Osteocyte (in vitro differentiated cells): ENCODE results near the gene BBX. TPM values are rescaled to one million over a fixed set of nuclear protein-coding genes. Genes with fewer than 3 reads are reported as not detected.

Source experiments
- DNase-seq: peaks from one replicate; pipeline ENCODE4 v3.0.0; 2021; ENCODE audit warnings: mixed read lengths; ENCODE audit not compliant: unreplicated experiment; ENCODE audit errors: extremely low spot score
- H3K27ac Mint-ChIP-seq: one replicate; pipeline ENCODE4 v1.8.0; 2021; ENCODE audit warnings: mild to moderate bottlenecking, mixed read lengths; ENCODE audit not compliant: unreplicated experiment
- H3K27me3 Mint-ChIP-seq: one replicate; pipeline ENCODE4 v1.8.0; 2021; ENCODE audit warnings: mixed read lengths; ENCODE audit not compliant: unreplicated experiment
- H3K36me3 Mint-ChIP-seq: one replicate; pipeline ENCODE4 v1.8.0; 2021; ENCODE audit warnings: mixed read lengths; ENCODE audit not compliant: unreplicated experiment
- H3K4me1 Mint-ChIP-seq: one replicate; pipeline ENCODE4 v1.8.0; 2021; ENCODE audit warnings: mixed read lengths; ENCODE audit not compliant: unreplicated experiment
- H3K4me3 Mint-ChIP-seq: one replicate; pipeline ENCODE4 v1.8.0; 2021; ENCODE audit warnings: mild to moderate bottlenecking, moderate library complexity, mixed read lengths; ENCODE audit not compliant: unreplicated experiment
- H3K9me3 Mint-ChIP-seq: one replicate; pipeline ENCODE4 v1.8.0; 2021; ENCODE audit warnings: mixed read lengths; ENCODE audit not compliant: unreplicated experiment
- total RNA-seq: library from RNA; stranded (reverse); gene quantifications from 2 replicates; pipeline ENCODE4 v1.2.1, GENCODE V29; 2021
- TF ChIP-seq, protein P1 (sequence below): fragments of 200-600 bp; sonication (generic); IDR thresholded peaks from 2 replicates; pipeline ENCODE4 v1.5.0; 2021; ENCODE audit warnings: antibody characterized with exemption, mild to moderate bottlenecking, moderate library complexity

The BBX gene
- total RNA-seq, 1 donor from 2014 or later = 92.2 TPM

- DNase-seq = no peak
- Mint-ChIP-seq H3K9me3 (no peaks in the 10 kb centered on the region), H3K36me3 (peaks cover 2% of the 10 kb centered on the region), H3K27ac (peak overlapping the region; percentile 66), H3K4me1 (peaks cover 32% of the 10 kb centered on the region), H3K4me3 (peak overlapping the region; percentile 36), H3K27me3 (no peaks in the 10 kb centered on the region)
- TF ChIP-seq, protein P1, sequence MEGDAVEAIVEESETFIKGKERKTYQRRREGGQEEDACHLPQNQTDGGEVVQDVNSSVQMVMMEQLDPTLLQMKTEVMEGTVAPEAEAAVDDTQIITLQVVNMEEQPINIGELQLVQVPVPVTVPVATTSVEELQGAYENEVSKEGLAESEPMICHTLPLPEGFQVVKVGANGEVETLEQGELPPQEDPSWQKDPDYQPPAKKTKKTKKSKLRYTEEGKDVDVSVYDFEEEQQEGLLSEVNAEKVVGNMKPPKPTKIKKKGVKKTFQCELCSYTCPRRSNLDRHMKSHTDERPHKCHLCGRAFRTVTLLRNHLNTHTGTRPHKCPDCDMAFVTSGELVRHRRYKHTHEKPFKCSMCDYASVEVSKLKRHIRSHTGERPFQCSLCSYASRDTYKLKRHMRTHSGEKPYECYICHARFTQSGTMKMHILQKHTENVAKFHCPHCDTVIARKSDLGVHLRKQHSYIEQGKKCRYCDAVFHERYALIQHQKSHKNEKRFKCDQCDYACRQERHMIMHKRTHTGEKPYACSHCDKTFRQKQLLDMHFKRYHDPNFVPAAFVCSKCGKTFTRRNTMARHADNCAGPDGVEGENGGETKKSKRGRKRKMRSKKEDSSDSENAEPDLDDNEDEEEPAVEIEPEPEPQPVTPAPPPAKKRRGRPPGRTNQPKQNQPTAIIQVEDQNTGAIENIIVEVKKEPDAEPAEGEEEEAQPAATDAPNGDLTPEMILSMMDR = no peak
These were observed 96.8 kb downstream of the BBX start for GRCh38 chr3:107619549-107619948.

DNA sequence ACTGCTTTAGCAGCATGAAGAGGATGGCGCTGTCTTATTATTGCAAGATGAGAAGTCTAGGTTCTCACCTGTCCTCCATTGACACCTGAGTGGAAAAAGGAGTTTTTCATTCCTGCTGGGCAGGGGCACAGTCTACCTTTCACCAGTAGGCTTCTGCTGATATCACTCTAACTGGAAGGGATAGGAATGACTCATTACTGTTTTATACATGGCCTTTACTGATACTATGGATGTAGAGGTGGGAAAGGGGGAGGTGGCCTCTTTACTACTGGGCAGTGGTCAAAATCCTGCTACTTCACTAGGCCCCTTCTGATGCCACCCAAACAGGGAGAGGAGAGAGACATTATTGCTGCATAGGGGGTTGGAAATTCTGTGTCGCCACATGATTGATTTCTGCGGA is 97.8 kb downstream of the BBX start:
- H3K9me3 Mint-ChIP-seq = no peaks in the 10 kb centered on the region
- H3K4me1 Mint-ChIP-seq = peaks cover 29% of the 10 kb centered on the region
- H3K36me3 Mint-ChIP-seq = peaks cover 2% of the 10 kb centered on the region
- DNase-seq = no peak
- H3K27ac Mint-ChIP-seq = peak overlapping the region; percentile 7
- TF ChIP-seq, protein P1 = no peak
- H3K4me3 Mint-ChIP-seq = no peak overlapping the region
- H3K27me3 Mint-ChIP-seq = no peaks in the 10 kb centered on the region

GRCh38 chr3:107621465-107621864 is 98.7 kb downstream of the BBX start:
- Mint-ChIP-seq H3K9me3 (no peaks in the 10 kb centered on the region), H3K36me3 (peaks cover 2% of the 10 kb centered on the region), H3K27ac (no peak overlapping the region), H3K27me3 (no peaks in the 10 kb centered on the region), H3K4me3 (no peak overlapping the region), H3K4me1 (peaks cover 27% of the 10 kb centered on the region)
- no peak for DNase-seq
- TF ChIP-seq, protein P1 = no peak

DNA sequence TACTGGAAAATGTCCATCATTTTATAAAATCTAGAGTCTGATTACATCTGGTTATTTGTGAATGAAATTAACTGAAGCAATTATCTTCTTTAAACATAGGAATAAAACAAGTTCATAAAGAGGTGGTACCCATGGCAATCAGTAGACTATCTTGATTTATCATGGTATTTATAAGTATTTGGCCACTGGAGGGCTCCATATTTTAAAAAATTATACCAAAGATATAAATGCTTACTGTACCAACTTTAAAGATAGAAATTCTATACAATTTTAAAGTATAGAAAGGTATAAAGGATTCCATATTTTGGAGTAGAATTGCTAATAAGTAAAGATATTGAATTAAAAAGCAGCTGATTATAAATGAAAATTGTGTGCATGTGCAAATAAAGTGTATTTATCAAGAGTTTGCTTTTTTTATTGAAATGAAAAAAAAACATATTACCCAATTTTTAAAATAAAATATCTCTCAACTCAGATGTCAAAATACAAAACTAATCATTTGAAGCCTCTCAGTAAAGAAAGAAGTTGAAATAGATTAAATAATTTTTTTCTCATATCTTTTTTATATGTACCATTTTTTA is 105.3 kb downstream of the BBX start:
- Mint-ChIP-seq H3K36me3 (no peaks in the 10 kb centered on the region), H3K27ac (no peak overlapping the region), H3K27me3 (no peaks in the 10 kb centered on the region), H3K4me1 (peaks cover 2% of the 10 kb centered on the region), H3K9me3 (no peaks in the 10 kb centered on the region), H3K4me3 (no peak overlapping the region)
- DNase-seq = no peak
- TF ChIP-seq, protein P1 = peak; percentile 44

DNA sequence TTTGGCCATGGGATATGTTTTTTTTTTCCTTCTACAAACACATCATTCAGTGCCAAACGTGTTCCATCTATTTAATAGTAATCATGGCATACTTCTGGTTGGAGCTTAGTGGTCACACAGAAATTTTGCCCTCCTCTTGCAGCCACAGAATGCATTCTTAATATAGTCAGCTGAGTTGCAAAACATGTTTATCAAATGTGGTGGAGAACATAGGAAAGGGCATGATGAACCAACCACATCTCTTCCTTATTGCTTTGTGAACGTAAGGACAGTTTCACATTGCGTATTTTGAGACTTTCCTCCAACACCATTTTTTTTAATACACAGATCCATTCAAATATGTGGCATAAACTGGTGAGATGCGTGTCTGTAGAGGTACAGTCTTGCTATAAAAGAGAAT is 106.8 kb downstream of the BBX start:
- TF ChIP-seq, protein P1 = no peak
- H3K9me3 Mint-ChIP-seq = no peaks in the 10 kb centered on the region
- no peak for DNase-seq
- no peak overlapping the region for H3K27ac Mint-ChIP-seq
- H3K4me3 Mint-ChIP-seq = no peak overlapping the region
- no peaks in the 10 kb centered on the region for H3K27me3 Mint-ChIP-seq
- H3K36me3 Mint-ChIP-seq = no peaks in the 10 kb centered on the region
- H3K4me1 Mint-ChIP-seq = peaks cover 2% of the 10 kb centered on the region
